Fibroblast of skin of left biceps (primary cell): ENCODE results near the gene ZGPAT.
A peak's percentile ranks its signal among the peaks of the same experiment; 100 is the strongest.

ENCODE experiments used
- DNase-seq, 2 experiments: peaks; one replicate each; pipeline ENCODE4 v3.0.0-alpha.2; 2013; ENCODE audit warnings: low read depth in 2 of 2

ZGPAT gene

DNA sequence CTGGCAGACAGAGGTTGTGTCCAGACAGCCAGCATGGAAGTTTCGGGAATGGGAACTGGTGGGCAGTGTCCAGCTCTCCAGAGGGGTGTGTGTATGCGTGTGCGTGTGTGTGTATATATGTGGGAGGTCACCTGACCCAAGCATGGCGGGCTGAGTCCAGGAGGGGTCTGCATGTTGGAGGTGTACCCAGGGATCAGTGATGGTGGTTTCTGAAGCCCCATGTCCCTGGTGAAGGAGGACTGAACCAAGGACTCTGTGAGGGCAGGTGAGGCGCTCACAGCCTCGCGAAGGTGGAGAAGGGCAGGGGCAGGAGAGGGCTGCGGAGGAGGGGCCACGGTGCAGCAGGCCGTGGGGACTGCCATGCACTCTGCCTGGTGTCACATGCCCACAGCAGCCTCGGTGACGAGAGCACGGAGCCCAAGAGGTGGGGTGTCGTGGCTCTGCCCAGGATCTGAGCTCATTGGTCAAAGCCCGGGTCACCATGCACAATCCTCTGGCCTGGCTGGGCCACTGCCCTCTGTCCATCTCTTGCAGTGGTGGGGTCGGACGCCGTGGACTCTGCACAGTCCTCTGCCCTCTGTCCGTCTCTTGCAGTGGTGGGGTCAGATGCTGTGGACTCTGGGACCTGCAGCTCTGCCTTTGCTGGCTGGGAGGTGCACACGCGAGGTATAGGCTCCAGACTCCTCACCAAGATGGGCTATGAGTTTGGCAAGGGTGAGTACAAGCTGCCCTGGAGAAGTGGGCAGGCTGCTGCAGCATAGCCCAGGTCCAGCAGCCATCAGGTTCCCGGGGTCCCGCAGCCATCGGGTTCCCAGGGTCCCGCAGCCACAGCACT lies 26.5 kb downstream of the ZGPAT start:
- no peak for DNase-seq

DNA sequence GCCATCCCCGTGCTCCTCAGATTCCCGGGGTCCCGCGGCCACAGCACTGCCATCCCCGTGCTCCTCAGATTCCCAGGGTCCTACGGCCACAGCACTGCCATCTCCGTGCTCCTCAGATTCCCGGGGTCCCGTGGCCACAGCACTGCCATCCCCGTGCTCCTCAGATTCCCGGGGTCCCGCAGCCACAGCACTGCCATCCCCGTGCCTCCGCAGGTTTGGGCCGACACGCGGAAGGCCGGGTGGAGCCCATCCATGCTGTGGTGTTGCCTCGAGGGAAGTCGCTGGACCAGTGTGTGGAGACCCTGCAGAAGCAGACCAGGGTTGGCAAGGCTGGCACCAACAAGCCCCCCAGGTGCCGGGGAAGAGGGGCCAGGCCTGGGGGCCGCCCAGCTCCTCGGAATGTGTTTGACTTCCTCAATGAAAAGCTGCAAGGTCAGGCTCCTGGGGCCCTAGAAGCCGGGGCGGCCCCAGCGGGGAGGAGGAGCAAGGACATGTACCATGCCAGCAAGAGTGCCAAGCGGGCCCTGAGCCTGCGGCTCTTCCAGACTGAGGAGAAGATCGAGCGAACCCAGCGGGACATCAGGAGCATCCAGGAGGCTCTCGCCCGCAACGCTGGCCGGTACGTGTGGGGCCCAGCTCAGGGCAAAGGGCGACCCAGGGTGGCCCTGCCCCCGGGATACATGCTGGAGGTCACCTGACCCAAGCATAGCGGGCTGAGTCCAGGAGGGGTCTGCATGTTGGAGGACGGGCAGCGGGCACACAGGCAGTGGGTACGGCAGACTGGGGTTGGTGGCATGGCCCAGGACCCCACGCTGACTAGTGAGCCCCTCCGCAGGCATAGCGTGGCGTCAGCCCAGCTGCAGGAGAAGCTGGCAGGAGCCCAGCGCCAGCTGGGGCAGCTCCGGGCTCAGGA lies 27.4 kb downstream of the ZGPAT start:
- no peak for DNase-seq

- DNase-seq: no peak
These were observed 28.2 kb downstream of the ZGPAT start, which contains the start of gene LIME1 for GRCh38 chr20:63735859-63736718. Gene LIME1, plus strand, starts transcription at chr20:63736664. Its CDS starts 886 bp downstream, at chr20:63737550.

- DNase-seq: no peak
These were observed 29.3 kb downstream of the ZGPAT start for GRCh38 chr20:63736893-63737694.

- DNase-seq: no peak
These were observed 29.8 kb downstream of the ZGPAT start for GRCh38 chr20:63737695-63737944.

DNA sequence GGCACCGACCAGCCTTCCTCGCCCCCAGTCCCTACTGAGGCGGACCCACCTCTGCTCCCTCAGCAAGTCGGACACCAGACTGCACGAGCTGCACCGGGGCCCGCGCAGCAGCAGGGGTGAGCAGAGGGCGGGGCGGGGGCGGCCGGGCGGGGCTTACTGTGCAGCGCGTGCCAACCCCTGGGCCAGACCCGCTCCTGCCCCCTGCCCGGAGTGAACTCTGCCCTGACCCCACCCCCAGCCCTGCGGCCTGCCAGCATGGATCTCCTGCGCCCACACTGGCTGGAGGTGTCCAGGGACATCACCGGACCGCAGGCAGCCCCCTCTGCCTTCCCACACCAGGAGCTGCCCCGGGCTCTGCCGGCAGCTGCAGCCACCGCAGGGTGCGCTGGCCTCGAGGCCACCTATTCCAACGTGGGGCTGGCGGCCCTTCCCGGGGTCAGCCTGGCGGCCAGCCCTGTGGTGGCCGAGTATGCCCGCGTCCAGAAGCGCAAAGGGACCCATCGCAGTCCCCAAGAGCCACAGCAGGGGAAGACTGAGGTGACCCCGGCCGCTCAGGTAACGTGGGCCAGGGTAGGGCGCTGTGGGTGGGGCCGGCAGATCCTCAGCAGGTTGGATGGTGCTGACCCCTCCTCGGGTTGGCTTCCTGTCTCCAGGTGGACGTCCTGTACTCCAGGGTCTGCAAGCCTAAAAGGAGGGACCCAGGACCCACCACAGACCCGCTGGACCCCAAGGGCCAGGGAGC lies 30.3 kb downstream of the ZGPAT start:
- DNase-seq: no peak

- no peak for DNase-seq
These were observed 30.9 kb downstream of the ZGPAT start for GRCh38 chr20:63738687-63739129.

- peak; percentile 34 to 44 for DNase-seq
These were observed 31.6 kb downstream of the ZGPAT start, which contains the start of gene SLC2A4RG for GRCh38 chr20:63739130-63740069. Gene SLC2A4RG, plus strand, starts transcription at chr20:63739776. Its CDS starts 137 bp downstream, at chr20:63739913.

GRCh38 chr20:63740070-63740626 lies 32.3 kb downstream of the ZGPAT start:
- DNase-seq: peak in 1 of 2 experiments; percentile 1

- peak; percentile 67 to 69 for DNase-seq
These were observed 33.0 kb downstream of the ZGPAT start for GRCh38 chr20:63740627-63741353.

DNA sequence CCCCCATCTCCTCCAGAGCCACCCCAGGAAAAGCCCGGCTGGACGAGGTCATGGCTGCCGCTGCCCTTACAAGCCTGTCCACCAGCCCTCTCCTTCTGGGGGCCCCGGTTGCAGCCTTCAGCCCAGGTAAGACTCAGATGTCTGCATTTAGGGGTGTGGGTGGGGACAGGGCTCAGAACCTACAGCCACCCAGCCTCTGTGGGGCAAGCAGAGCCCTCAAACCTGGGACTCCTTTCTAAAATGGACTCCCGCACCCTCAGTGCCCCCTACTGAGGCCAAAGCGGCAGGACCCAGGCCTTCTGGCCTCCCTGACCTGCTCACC lies 33.5 kb downstream of the ZGPAT start:
- no peak for DNase-seq

GRCh38 chr20:63741676-63742380 lies 34.0 kb downstream of the ZGPAT start:
- DNase-seq: no peak

- no peak for DNase-seq
These were observed 34.7 kb downstream of the ZGPAT start for GRCh38 chr20:63742381-63743024.

GRCh38 chr20:63743210-63743970 lies 35.6 kb downstream of the ZGPAT start:
- DNase-seq: no peak

DNA sequence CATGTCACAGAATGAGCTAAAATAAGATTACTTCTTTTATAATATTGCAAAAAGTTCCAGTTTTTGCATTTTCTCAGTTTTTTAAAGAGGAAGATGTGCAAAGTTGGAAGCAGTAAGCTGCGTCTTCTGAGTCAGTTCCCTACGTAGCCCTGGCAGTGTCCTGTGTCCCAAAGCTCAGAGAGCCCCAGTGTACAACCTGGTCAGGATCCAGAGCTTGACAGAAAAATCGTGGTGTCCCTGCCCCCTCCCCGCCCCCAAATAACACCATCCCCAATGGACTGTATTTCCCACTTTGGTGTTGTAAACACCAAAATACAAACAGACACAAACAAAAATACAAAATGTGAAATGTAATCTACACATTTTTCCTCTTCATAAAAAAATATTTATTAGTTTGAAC lies 36.3 kb downstream of the ZGPAT start:
- DNase-seq: no peak
